SW 1271 (cell line): ENCODE measurements around the gene OS9.

Source experiments
- DNase-seq, 2 experiments: peaks; one replicate each; lab custom pipeline; 2025; lab: John Stamatoyannopoulos, UW

The OS9 gene

DNA sequence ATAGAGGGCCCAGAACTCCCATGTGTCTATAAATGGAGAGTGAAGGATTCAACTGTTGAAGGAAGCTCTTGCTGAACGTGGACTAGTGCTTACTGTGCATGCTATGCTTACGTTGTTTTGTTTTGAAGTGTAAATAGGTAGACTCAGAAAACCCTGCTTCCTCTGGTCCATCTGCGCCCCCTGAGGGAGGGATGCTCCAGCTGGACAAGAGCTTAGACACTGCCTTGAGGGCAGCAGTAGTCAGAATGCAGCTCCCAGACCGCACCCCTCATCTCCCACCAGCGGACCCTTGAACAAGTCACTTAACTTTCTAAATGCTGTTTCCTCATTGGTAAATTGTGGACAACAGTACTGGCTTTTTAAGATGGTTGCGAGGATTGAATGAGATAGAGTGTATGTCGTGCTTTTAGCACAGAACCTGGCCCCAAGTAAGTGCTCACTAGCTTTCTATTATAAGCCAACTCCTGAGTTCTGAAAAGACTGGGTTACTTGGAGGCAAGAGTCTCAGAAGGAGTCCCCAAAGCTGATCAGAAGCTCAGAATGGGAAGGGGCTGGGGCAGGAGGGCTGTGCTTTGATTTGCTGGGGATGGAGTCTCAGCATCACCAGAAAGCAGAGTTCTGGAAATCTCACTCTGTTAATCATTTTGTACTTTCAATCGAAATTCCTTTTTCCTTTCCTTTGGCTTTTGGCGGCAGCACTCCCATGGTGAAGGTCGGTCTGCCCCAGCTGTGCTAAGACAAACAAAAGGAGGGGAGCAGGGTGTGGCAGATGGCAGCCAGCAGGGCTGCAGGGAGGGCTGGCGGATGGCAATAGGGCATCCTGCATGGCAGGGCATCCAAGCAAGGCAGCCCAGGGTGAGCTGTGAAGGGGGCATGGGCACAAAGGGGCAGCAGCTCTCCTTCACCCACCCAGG is 29.0 kb downstream of the OS9 start:
- no peak for DNase-seq

DNA sequence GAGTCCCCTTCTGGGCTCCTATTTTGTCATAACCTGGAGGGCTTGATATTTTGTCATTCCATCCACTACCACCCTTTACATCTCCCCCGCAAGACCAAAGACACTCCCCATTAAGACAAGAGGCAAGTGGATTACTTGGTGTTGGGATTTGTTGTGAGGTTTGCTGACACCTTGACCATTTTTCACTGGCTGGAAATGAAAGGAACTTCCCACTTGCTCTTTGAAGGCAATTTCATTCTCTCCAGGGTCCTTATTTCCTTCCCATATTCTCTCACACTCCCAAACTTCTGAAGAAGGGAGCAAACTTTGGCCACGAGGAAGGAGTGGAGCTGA is 29.7 kb downstream of the OS9 start:
- no peak for DNase-seq

DNA sequence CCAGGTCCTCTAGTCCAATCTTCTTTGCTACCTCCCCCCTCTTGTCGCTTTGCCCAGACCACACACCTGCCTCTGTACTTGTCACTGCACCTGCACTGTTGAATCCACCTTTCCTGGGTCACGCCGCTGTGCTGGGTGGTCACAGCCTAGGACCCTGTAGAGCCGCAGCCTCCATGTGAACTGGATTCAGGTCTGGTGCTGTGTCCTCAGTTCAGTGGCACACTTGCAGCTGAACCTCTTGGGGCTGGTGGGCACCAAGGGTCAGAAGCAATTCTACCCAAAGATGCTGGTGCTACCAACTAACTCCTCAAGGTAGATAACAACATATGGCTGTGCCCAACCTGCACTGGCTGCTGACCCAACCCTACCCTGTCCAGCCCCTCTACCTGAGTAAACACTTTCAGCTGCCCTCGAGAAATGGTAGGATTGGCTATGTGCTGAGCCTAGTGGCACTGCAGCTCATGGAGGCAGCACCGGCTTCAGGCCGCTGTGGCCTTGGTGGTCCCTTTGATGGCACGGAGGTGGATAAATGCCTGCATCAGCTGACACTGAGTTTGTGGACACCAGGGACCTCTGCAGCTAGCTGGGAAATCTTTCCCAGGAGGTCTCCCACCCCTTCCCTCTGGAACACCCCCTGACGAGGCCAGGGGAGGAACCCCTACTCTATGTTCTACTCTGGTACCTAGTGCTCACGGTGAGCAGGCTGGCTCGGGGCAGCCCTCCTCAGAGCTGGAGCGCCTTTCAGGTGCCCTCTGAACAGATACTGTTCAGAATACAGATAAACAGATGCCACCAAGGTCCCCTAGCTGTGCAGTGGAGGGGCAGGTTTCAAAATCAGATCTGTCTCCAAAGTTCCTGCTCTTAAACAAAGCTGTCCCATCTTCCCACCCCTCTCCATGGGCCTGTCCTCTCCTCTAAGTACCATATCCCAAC is 30.3 kb downstream of the OS9 start:
- DNase-seq = no peak

DNA sequence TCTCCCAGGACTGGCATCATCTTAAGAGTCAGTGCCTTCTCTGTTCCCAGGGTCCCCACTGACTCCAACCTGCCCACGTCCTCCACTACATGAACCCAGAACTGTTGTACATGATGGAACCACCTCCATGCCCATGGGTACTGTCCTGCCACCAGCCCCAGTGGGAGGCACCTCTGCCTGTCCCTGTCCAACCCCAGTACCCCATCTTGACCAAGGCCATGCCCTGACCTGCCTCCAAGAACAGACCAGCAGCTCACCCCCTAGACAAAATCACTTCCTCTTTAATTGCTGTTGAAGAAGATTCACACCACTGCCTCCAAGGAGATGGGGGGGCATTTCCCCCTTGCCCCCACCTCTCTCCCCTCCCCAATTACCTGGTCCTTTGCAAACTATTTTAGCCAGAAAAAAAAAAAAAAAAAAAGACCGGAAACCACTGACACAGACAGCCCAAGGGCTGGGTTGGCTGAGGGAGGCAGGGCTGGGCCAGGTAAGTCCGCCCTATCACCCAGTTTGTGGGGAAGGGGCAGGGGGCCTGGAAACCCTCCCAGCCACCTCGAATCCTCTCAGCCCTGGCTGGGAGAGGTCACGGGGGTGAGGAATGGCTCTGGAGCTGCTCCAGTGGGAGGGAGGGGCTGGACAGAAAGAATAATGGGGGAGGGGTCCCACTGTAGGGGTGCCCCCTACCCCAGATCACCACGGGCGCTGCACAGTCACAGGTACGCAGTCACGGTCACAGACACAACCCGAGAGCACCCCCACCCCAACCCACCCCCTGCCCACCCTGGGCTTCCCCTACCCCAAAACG is 31.2 kb downstream of the OS9 start:
- DNase-seq = no peak

DNA sequence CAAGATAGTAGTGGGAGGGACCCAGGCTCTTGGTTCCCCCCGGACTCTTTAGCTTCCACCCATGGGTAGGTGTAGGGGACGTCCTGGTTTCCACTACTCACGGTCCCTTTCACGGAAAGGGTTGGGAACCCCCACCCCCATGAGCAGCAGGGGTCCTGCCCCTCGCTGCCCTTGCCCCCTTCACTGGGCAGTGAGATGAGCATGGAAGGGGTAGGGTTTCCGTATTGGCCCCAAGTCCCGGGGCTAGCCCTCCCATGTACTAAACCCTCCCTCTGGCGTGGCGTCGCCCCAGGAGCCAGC is 31.9 kb downstream of the OS9 start:
- DNase-seq = no peak

DNA sequence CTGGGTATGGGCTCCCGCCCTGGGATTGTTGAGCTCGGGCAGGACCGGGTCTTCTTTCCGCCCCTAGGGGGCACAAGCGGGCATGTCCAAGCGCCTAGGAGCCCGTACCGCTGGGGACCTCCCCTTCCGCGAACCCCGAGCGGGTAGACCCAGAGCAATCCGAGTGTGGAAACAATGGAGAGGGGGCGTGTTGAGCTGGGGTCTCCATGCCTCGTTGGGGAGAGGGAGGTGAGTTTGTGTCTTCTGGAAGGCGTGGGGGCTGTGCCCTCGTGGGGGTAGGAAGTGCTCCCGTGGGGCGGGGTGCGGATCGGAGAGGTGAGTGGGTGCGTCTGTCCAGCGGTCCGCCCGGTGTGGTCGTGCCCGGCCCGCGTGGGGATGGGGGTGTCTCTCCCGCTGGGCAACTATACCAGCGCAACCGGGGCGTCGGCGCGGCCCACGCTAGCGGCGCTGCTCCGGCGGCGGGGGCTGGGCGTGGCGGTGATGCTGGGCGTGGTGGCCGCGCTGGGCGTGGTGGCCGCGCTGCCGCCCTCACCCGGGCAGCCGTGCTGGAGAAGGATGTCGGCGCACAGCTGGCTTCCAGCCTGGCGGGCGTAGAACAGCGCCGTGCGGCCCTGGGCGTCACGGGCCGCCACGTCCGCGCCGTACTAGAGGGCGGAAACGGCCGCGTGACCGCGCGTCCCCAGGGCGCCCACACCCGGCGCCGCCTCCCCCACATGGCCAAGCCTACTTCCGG is 32.4 kb downstream of the OS9 start:
- peak; percentile 52 to 85 for DNase-seq

DNA sequence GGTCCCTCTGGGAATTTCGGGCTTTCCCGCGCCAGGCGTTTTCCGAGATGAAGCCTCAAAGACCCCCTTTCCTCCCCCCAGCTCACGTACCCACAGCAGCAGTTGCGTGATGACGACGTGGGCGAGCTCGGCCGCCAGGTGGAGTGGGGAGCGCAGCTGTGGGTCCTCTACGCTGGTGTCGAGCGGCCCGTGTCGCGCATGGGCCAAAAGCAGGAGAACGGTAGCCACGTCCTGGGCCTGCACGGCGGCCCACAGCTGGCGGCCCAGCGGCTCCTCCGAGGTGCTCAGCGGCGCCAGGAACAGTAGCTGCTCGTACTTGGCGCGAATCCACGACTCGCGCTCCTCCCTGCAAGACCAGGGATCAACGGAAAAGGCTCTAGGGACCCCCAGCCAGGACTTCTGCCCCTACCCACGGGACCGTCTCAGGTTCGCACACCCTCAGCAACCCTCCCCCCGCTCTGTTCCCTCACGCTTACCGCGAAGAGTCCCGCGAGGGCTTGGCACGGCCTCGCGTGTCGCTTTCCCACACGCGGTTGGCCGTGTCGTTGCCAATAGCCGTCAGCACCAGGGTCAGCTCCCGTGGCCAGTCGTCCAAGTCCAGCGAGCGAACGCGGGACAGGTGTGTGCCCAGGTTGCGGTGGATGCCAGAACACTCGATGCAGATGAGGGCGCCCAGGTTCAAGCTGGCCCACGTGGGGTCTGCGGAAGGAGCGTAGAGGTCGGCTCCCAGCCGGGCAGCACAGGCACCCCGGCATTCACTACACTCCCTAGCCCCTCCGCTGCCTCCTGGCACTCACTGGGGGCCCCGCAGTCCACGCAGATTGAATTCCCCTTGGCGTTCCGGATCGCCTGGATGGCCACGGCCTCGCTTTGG is 33.2 kb downstream of the OS9 start:
- DNase-seq = no peak

DNA sequence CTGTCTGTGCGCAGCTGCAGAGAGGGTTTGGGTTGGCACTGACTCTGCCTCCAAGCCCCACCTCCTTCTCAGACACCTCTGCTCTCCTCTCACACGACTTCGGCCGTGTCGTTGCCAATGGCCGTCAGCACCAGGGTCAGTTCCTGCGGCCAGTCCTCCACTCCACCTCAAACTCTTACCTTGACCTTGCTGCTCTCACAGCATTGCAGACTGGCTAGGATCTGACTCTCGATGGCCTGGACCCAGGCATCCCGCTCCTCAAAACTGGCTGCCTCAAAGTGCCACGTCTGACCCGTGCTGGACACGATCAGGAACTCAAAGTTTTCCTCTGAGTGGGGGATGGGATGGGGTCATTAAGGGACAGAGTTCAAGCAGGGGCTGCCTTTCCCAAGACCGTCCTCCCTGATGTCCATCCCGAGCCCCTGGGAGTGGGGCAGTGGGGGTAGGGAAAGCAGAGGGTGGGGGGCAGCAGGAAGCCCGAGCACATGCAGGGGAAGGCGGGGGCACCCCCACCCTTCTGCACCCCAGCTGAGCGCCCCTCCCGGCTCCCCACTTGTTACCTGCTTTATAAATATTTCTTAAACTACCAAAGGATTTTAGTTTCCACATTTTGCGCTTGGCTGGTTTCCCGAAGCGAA is 33.9 kb downstream of the OS9 start:
- DNase-seq = no peak

DNA sequence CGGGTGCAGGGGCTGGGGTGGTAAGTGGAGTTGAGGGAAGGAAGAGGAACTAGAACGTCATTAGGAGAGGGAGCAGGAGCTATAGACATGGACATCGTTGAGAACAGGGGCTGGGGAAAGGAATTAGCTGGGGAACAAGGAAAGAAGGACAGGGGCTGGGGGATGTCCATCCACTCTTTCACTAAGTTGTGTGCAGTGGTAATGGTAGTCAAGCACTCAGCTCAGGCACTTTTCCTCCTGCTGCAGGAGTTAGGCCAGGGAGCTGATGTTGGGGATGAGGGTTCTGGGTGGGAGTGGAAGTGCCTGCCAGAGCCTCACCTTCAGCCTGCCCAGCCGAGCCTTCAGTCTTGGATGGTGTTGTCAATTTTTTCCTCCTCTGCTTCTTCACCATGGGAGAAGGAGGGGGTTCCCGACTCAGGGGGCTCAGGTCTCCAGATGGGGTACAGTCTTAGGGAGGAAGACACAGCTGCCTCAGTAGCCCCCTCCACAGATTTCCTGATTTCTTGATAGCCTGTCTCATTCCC is 35.5 kb downstream of the OS9 start:
- DNase-seq = no peak

DNA sequence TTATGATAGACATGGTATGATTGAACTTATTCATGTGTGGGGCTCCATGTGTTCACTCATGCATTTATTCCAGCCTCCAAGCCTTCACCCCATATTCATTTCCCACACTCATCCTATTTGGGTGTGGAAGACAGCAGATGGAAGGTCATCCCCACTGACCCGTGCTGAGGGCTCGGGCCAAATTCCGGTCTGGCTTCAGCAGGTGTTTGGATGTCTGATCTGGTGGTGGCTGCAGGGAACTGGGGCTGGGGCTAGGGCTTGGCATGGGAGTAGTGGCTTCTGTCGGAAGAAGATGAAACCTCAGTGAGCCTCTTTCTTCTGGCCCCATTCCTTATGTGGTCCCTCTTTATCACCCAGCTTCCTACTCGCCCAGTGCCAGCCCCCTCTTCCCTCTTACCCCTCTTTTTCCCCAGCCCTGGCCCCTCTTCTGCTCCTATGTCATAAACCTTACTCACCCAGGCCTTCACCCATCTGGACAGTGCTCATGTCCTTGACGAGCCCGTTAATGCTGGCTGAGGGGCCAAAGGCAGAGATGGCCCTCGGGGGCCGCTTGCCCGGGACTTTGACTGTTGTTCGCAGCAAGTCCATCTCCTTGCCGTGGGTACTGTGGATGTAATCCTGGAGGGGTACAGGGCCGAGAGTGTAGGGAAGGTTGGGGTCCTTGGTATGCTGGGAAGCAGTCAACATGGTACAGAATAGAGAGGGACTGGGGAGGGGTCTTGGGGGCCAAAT is 36.6 kb downstream of the OS9 start:
- no peak for DNase-seq

DNA sequence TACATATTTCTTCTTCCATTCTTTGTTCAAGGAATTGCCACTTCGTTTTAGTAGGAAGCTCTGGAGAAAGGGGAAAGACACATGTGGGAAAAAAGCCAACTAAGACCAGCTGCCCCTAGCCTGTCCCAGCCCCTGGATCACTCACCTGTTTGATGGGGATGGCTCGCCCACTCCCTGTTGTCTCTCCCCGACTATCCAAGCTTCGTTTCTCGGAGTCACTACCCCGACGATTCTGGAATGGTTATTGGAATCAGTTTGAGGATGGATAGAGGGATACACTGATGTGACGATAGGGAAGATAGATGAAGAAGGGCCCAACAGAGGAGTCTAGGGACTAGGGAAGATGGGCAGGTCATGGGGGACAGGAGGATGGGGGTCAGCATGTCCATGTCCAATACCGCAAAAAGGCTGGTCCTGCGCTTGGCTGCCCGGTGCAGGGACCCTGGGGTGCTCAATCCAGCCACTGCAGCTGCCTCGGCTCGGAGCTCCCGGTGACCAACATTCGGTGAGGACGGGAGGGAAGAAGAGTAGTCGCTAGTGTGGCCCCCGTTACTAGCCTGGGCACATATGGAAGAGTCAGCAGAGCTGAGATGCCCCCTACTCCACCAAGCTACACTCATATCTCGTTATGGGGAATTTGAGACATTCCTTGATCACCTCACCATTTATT is 37.6 kb downstream of the OS9 start:
- DNase-seq = no peak

DNA sequence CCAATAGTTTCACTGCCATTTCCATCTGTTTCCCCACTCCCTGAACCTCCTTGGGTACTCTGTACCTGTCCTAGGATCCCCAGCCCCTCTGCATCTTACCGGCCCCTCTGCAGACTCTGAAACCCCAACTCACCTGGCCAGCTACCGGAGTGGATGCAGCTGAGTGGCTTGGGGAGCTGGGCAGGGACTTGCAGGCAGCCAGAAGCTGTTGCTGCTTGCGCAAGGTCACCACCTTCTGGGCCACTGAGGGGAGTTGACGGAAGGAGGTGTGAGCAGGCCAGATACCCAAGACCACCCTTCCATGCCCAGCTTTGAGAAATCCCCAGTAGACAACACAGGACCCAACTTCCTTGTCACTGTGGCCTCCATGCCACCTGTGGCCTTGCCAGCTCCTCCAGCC is 38.3 kb downstream of the OS9 start:
- no peak for DNase-seq

DNA sequence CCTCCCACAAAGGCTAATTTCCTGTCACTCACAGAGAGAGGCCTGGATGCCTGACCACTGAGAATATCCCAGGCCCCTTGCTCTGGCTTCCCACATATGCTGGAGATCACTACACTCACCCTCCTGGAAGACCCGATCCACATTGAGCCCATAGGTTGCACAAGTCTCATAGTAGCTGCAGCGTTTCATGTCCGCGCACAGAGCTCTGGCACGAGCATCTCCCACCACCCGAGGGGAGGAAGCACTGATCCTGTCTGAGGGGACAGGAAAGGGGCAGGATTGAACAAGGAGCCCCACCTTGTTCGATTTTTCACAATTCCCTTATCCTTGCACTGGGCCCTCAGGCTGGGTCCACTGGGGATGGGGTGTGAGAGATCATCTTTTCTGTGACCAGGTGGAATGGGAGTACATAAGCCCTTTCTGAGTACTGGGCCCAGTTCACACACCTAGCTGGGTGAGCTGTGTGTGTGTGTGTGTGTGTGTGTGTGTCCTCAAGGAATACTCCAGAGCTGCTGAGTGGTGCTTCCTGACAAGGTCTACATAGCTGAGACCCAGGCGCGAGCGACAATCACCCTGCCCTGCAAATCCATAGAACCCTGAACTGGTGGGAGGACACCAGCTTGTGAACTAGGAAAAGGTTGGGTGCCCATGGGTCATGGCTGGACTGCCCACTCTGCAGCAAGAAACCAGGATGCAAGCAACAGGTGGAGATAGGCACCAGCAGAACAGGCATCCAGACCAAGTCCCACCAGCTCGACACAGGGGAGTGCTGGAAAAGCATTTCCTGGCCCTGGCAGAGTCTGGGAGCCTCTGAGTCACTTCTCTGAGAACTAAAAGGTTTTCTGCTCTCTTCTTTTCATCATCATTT is 39.0 kb downstream of the OS9 start:
- no peak for DNase-seq

DNA sequence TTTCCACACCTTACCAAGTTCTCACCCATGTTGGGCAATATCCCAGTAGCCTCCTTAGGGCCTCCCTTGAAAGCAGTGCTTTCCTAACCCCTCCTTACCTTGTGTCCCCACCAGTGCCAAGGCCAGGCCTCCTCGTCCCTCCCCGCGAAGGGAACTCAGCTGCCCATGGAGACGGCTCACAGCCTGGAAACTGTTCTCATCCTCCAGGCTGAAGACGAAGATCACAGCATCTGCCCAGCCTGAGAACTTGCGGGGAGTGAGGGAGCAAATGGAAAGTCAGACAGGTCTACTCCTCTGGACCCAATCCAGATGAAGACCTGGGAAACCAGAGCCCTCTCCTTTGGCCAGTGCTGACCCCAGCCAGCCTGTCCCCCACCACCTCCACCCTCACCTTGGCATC is 40.0 kb downstream of the OS9 start:
- DNase-seq = no peak

DNA sequence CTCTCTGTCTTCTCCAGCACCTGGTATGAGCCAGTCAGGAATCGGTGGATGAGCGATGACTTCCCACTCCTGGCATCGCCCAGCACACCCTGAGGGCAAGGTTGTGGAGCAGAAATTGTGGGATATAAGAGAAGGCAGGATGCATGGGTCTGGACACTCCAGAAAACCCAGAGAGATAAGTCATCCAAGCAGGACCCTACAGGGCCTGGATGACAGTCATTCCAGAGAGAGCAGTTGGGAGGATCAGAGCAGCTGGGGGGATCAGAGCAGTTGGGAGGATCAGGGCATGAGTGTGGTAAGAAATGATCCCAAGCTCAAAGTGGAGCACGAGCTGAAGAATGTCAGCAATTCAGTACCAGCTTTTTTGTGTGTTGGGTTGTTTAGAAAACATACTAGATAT is 40.7 kb downstream of the OS9 start:
- DNase-seq = no peak

DNA sequence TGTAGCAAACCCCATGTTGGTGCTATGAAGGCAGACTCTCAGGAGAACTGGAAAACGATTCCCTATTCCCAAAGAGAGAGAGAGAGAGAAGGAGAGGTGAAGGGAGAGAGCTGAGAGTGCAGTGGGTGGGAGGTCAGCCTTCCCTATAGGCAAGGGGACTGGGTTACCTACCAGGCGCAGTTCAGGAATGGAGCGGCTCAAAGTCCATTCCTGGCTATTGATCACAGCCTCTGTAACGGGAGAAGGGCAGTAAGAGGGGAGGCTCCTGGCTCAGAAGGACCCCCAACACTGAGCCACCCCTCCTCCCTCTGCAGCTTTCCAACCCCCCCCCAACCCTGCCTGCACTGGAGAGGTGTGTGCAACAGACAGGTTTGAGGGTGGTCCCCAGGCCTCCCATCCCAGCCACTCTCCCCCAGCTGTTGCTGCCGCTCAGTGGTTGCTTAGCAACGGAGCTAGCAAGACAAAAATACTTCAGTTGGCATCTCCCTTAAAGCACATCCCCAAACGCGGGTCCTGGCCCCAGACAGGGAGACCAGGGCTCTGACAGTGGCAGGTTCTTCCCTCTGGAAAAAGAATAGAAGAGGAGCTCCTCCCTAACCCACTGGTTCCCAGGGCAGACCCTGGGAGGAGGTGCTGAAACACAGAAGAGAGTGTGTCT is 41.4 kb downstream of the OS9 start:
- no peak for DNase-seq
